IPS DF 6.9 (cell line): ENCODE measurements around the gene ZNF501.

Experiments used
- DNase-seq: peaks from one replicate; pipeline ENCODE4 v3.0.0-alpha.2; 2013; ENCODE audit warnings: low read depth, low spot score
- H3K27ac ChIP-seq: one replicate; pipeline ENCODE4 v1.5.1; 2013; ENCODE audit warnings: low read length, control low read depth
- H3K27me3 ChIP-seq: 2 replicates; pipeline ENCODE4 v1.6.1; 2013; ENCODE audit warnings: mild to moderate bottlenecking, low read length; ENCODE audit not compliant: control insufficient read depth, insufficient read depth
- H3K36me3 ChIP-seq: 2 replicates; pipeline ENCODE4 v1.6.1; 2013; ENCODE audit warnings: low read length; ENCODE audit not compliant: control insufficient read depth, insufficient read depth
- H3K4me1 ChIP-seq: 2 replicates; pipeline ENCODE4 v1.6.1; 2013; ENCODE audit warnings: low read length; ENCODE audit not compliant: control insufficient read depth, insufficient read depth
- H3K4me3 ChIP-seq: 2 replicates; pipeline ENCODE4 v1.5.1; 2013; ENCODE audit warnings: mild to moderate bottlenecking, low read length
- H3K9me3 ChIP-seq: 2 replicates; pipeline ENCODE4 v1.6.1; 2013; ENCODE audit warnings: low read length, inconsistent platforms; ENCODE audit not compliant: control insufficient read depth, insufficient read depth
- WGBS: extraction: QIAGEN DNeasy Blood & Tissue Kit; methylation state at CpG from one replicate; pipeline ENCODE4 v1.1.7; 2013; ENCODE audit warnings: mixed read lengths, missing lambda C conversion rate; ENCODE audit not compliant: insufficient read length, insufficient coverage; 5-methylcytosine and 5-hydroxymethylcytosine counted together

ZNF501 gene

DNA sequence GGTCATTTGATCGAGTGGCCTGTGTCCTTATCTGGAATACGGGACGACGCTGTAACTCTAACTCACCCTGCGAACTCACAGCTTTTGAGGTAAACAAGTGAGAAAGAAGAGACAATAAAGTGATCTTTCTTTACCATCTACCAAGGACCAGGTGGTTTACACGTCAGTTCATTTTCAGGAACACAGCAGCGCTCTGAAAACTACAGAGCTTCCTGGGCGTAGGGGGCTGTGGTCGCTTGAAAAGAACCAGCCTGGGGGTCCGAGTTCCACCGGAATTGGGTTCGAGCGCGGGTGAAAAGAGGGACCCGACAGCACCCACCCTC, 31.6 kb downstream of the ZNF501 start:
- Histone ChIP-seq H3K9me3 (no peaks in the 10 kb centered on the region), H3K4me3 (peak overlapping the region; percentile 93), H3K27me3 (no peaks in the 10 kb centered on the region), H3K4me1 (no peaks in the 10 kb centered on the region), H3K27ac (no peak overlapping the region), H3K36me3 (peaks cover 2% of the 10 kb centered on the region; the same call in 1 of the 2 replicates)
- DNase-seq, result no peak
- no CpG with 5 or more reads among the region's 15 CpGs for WGBS

DNA sequence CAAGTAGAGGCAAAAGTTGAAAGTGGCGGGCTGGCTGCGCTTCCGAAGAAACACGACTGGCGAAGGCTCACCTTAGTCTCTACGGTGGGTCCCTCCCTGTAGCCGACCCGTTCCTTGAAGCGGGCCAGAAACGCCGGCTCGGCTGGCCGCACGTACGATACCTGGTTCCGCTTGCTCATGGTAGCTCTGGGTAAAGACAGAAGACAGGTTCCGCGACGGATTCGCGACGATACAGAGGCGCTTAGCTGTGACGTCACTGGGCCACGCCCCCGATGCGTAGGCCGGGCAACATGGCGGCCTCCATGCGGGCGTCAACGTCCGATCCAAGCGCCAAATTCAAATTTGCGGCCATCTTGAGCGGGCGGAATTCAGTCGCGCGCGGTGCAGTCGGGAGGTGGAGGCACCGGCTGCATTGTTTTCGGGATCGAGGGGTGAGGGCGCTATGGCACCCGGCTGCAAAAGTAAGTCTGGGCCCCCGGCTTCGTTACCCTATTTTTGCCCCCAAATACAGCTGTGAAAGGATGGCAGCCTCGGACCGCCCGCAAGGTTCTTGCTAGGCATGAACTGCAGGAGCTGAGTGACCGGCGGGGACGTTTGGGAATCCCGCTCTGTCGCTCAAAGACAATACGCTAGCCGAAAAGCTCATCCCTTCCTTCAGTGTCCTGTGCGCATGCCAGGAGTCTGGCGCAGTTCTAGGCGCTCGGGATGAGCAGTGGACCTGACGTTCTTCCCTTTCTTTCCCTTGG, 32.2 kb downstream of the ZNF501 start, which contains the start of the genes KIAA1143 and KIF15:
Gene KIAA1143 (minus strand): TSS at position 196 of the 746 bp plus-strand sequence. CDS start 17 bp downstream, at position 179.
Gene KIF15 (plus strand): TSS at position 371 of the 746 bp plus-strand sequence. CDS start 72 bp downstream, at position 443.
- Histone ChIP-seq H3K9me3 (no peaks in the 10 kb centered on the region), H3K36me3 (no peaks in the 10 kb centered on the region; the same call in 1 of the 2 replicates), H3K27me3 (no peaks in the 10 kb centered on the region), H3K27ac (no peak within 1 kb of the TSS), H3K4me1 (no peaks in the 10 kb centered on the region), H3K4me3 (peak within 1 kb of the TSS; percentile 93)
- WGBS, result no CpG with 5 or more reads among the region's 64 CpGs
- peak; percentile 97 for DNase-seq

DNA sequence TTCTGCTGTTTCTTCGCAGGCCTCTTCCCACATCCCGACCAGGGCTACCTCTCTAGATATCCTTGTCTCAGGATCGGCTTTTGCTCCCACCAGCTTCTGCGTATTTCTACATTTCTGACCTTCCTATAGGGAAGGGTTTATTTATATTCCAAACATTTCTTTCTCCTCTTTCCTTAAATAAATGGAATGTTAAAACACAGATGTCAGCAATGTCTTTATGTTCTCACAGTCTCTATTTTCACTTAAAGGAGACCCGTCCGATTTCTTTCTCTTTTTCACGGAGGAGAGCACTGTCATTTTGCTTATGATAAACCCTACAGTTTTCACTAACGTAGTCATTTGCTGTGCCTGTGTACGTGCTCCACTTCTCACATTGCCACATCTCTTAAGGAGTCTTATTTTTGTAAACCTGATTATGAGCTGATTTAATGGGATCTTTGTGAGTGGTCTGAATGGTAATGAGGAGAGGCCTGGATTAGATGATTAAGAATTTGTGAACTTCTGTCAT, 32.8 kb downstream of the ZNF501 start:
- no peaks in the 10 kb centered on the region; the same call in 1 of the 2 replicates for H3K36me3 ChIP-seq
- H3K27me3 ChIP-seq, result no peaks in the 10 kb centered on the region
- H3K27ac ChIP-seq, result no peak overlapping the region
- peak overlapping the region; percentile 93 for H3K4me3 ChIP-seq
- no peak for DNase-seq
- H3K4me1 ChIP-seq, result no peaks in the 10 kb centered on the region
- H3K9me3 ChIP-seq, result no peaks in the 10 kb centered on the region
- WGBS, result no CpG with 5 or more reads among the region's 9 CpGs

DNA sequence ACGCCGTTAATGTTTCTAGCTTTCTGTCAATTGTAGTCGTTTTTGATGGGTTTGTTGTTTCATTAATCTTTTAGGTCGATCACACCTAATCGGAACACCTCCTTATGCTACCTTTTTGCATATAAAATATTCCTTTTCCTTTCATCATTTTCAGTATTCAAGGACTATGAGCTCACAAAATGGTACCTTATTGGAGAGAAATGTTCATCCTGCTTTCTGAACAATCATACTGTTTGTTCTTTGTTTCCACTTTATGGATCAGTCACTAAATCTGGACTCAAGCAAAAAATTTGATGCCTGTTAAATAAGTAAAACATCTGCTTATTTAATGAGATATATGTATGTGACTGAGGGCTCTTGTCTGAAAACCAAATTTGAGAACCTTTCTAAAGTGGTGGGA, 33.3 kb downstream of the ZNF501 start:
- H3K27ac ChIP-seq, result no peak overlapping the region
- no peak for DNase-seq
- no peaks in the 10 kb centered on the region for H3K9me3 ChIP-seq
- no CpG with 5 or more reads among the region's 5 CpGs for WGBS
- H3K27me3 ChIP-seq, result no peaks in the 10 kb centered on the region
- peak overlapping the region; percentile 93; the same call in 1 of the 2 replicates for H3K4me3 ChIP-seq
- H3K36me3 ChIP-seq, result no peaks in the 10 kb centered on the region; the same call in 1 of the 2 replicates
- no peaks in the 10 kb centered on the region for H3K4me1 ChIP-seq

DNA sequence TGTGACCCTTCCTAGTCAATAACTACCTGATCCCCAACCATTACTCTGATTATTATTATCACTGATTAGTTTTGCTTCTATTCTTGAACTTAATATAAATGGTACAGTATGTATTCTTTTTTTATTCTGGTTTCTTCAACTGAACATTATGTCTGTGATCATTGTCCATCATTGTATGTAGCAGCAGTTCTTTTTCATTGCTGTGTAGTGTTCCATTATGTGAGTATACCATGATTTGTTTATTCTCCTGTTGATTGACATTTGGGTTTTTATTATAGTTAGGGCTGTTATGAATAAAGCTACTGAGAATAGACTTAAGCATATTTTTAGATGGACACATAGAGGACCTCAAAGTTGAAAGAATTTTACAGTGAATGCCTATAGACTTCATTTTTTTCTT, 34.8 kb downstream of the ZNF501 start:
- no peaks in the 10 kb centered on the region for H3K27me3 ChIP-seq
- no peak for DNase-seq
- no peak overlapping the region for H3K27ac ChIP-seq
- H3K4me1 ChIP-seq, result no peaks in the 10 kb centered on the region
- no peak overlapping the region for H3K4me3 ChIP-seq
- no peaks in the 10 kb centered on the region for H3K9me3 ChIP-seq
- no peaks in the 10 kb centered on the region; the same call in 1 of the 2 replicates for H3K36me3 ChIP-seq

DNA sequence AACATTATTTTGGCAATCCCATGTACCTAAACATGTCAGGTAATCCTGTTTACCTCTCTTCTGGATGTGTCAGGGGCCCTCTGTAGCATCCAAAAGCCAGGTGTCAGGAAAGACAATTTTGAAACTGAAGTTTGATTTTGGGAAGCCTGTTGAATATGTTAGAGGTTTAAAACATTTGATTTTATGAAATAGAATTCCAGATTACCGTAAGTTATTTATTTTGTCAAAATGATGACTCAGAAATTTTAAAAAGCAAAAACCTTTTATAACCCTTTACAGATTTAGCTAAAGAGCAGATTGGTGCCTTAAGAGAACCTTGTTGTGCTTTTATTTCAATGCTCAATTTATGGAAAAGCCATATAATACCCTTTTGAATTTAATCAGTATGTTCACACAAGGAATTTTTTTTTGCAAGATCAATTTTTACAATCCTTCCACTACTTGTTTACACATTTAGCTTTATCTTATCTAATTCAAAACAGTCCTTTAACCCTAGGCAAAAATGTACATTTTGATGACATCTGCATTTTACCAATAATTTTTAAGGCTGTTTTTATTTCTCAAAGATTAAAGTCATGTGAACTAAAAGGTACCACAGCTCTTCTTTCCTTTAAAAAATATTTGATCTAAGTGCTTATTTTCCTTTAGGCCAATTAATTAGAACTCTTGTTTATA, 42.1 kb downstream of the ZNF501 start:
- no peak for DNase-seq
- Histone ChIP-seq H3K4me3 (no peak overlapping the region), H3K36me3 (peaks cover 8% of the 10 kb centered on the region; the same call in 1 of the 2 replicates), H3K4me1 (no peaks in the 10 kb centered on the region), H3K9me3 (peaks cover 5% of the 10 kb centered on the region), H3K27ac (no peak overlapping the region), H3K27me3 (no peaks in the 10 kb centered on the region)
- no CpG with 5 or more reads among the region's 1 CpG for WGBS

DNA sequence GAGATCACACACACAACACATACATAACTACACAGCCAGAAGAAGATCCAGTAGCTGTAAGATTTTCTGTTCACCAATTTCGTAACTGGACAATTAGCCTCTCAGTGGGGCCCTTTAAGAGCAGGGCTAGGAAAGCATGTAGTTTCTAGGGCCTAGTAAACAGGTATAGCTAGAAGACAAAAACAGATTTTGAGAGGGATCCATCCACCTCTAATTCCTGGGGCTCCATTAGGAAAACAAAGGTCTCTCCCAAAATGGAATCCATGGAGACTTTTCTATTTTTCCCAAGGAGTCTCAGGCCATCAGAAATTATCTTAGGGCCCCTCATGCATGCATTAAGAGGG, 42.6 kb downstream of the ZNF501 start:
- Histone ChIP-seq H3K4me1 (no peaks in the 10 kb centered on the region), H3K4me3 (no peak overlapping the region), H3K27me3 (no peaks in the 10 kb centered on the region), H3K9me3 (peaks cover 5% of the 10 kb centered on the region), H3K36me3 (peaks cover 8% of the 10 kb centered on the region; the same call in 1 of the 2 replicates), H3K27ac (no peak overlapping the region)
- DNase-seq, result no peak
- WGBS, result no CpG with 5 or more reads among the region's 1 CpG

DNA sequence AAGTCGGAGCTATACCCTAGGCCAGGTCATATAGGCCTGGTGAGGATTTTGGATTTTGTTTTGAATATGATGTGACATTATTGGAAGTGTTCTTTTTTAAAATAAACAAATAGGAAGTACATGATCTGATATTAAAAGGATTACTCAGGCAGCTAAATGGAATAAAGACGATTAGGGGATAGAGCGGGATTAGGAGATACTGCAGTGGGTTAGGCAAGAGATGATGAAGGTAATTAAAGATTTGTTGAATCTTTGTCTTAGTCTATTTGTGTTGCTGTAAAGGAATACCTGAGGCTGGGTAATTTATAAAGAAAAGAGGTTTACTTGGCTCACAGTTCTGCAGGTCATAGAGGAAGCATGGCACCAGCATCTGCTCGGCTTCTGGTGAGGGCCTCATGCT, 53.5 kb downstream of the ZNF501 start:
- no peak overlapping the region for H3K27ac ChIP-seq
- WGBS, result 100% methylated on average over 2 of the region's 4 CpGs
- no peaks in the 10 kb centered on the region for H3K27me3 ChIP-seq
- no peak overlapping the region for H3K4me3 ChIP-seq
- DNase-seq, result no peak
- H3K9me3 ChIP-seq, result no peaks in the 10 kb centered on the region
- H3K4me1 ChIP-seq, result no peaks in the 10 kb centered on the region
- H3K36me3 ChIP-seq, result peaks cover 5% of the 10 kb centered on the region; the same call in 1 of the 2 replicates
